Measurements from ENCODE around the gene TTYH2. TPM values are rescaled to one million over a fixed set of nuclear protein-coding genes. Genes with fewer than 3 reads are reported as not detected.

TTYH2 gene
- total RNA-seq, 1 donor: 1.4 TPM

DNA sequence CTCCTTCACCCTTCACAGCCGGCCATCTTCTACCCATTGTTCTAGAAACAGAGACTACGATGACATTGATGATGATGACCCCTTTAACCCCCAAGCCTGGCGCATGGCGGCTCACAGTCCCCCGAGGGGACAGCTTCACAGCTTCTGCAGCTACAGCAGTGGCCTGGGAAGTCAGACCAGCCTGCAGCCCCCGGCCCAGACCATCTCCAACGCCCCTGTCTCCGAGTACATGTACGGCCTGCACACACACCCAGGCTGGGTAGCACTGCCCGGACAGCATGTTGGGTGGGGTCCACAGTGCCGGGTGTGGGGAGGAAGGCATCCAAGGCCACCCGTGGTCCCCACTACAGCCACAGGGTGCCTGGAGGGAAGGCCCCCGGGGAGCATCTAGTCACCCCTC, 39.7 kb downstream of the TTYH2 start:
- H3K27ac ChIP-seq (ENCODE audit: low read depth, low read length): no peak overlapping the region
- no peaks in the 10 kb centered on the region for H3K79me2 ChIP-seq (ENCODE audit: insufficient read depth, low read length)
- H2AFZ ChIP-seq (ENCODE audit: low read length): no peak overlapping the region
- H3K4me3 ChIP-seq (ENCODE audit: insufficient read depth, low read length): no peak overlapping the region
- no peaks in the 10 kb centered on the region for H3K27me3 ChIP-seq (ENCODE audit: insufficient read depth, low read length)
- H3K4me2 ChIP-seq (ENCODE audit: insufficient read depth, low read length): no peak overlapping the region
- H3K9me3 ChIP-seq (ENCODE audit: low read depth, low read length): no peaks in the 10 kb centered on the region
- TF ChIP-seq, protein P1, sequence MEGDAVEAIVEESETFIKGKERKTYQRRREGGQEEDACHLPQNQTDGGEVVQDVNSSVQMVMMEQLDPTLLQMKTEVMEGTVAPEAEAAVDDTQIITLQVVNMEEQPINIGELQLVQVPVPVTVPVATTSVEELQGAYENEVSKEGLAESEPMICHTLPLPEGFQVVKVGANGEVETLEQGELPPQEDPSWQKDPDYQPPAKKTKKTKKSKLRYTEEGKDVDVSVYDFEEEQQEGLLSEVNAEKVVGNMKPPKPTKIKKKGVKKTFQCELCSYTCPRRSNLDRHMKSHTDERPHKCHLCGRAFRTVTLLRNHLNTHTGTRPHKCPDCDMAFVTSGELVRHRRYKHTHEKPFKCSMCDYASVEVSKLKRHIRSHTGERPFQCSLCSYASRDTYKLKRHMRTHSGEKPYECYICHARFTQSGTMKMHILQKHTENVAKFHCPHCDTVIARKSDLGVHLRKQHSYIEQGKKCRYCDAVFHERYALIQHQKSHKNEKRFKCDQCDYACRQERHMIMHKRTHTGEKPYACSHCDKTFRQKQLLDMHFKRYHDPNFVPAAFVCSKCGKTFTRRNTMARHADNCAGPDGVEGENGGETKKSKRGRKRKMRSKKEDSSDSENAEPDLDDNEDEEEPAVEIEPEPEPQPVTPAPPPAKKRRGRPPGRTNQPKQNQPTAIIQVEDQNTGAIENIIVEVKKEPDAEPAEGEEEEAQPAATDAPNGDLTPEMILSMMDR (IDR thresholded peaks at IDR 0.05; ENCODE audit: extremely low read depth, low read depth, low read length): no peak
- no peaks in the 10 kb centered on the region for H3K36me3 ChIP-seq (ENCODE audit: insufficient read depth, low read length)
- H3K4me1 ChIP-seq (ENCODE audit: insufficient read depth, low read length): no peaks in the 10 kb centered on the region
- DNase-seq (ENCODE audit: insufficient read length, low spot score, missing footprints): peak; percentile 39
- no peaks in the 10 kb centered on the region for H4K20me1 ChIP-seq (ENCODE audit: insufficient read depth, low read length)

DNA sequence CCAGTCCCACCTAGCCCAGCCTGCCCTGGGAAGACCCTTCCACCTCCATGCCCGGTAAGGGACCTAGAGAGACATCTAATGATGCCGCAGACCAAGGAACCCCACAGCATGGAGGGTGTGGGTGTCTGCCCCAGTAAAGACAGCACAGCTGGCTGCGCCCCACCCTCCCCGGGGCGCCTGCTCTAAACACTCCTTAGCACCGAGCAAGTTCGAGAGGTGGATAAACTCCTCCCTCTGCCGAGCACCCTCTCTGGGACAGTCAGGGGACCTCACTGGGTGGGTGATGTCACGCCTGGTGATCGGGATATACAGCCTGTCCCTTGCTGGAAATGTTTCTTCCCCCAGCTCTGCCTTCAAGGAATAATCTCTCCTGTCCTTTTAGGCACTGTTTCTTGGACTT, 43.9 kb downstream of the TTYH2 start:
- no peak overlapping the region for H3K27ac ChIP-seq (ENCODE audit: low read depth, low read length)
- no peaks in the 10 kb centered on the region for H3K4me1 ChIP-seq (ENCODE audit: insufficient read depth, low read length)
- H3K4me3 ChIP-seq (ENCODE audit: insufficient read depth, low read length): no peak overlapping the region
- H3K27me3 ChIP-seq (ENCODE audit: insufficient read depth, low read length): no peaks in the 10 kb centered on the region
- no peak overlapping the region for H3K4me2 ChIP-seq (ENCODE audit: insufficient read depth, low read length)
- DNase-seq (ENCODE audit: insufficient read length, low spot score, missing footprints): peak; percentile 75
- no peaks in the 10 kb centered on the region for H3K79me2 ChIP-seq (ENCODE audit: insufficient read depth, low read length)
- H2AFZ ChIP-seq (ENCODE audit: low read length): no peak overlapping the region
- no peaks in the 10 kb centered on the region for H3K36me3 ChIP-seq (ENCODE audit: insufficient read depth, low read length)
- H4K20me1 ChIP-seq (ENCODE audit: insufficient read depth, low read length): no peaks in the 10 kb centered on the region
- no peaks in the 10 kb centered on the region for H3K9me3 ChIP-seq (ENCODE audit: low read depth, low read length)
- TF ChIP-seq, protein P1 (IDR thresholded peaks at IDR 0.05; ENCODE audit: extremely low read depth, low read depth, low read length): no peak

DNA sequence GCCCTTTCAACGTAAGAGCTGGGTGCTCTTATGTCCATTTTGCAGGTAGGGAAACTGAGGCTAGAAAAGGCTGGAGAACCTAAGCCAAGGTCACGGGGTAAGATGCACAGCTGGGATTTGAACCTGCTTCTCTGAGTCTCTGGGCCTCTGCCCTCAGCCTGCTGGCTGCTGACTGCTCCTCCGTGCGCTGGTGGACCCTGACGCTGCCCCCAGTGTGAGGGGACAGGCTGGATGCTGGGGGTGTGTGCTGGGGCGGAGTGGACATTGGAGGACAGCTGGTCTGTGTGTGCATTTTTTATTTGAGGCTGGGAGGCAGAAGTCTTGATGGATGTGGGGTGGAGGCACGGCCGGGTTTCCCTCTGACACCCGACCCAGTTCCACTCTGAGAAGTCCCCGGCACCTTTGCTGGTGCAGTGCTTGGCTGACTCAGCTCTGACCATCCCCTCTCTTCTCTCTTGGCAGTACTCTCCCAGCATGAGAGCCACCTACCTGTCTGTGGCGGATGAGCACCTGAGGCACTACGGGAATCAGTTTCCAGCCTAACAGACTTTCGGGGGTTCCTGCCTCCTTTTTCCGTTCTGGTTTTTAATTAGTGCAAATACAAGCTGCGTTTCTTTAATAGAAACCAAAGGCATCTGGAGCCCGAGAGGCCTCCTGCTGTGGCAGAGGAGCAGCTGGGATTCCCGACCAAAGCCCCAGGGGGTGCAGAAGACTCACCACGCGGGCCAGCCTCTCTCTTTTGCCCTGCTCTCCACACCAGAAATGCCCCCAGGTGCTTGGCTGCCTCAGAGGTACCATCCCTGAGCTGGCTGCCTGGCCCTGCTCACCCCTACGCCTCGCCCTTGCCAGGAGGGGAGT, 46.5 kb downstream of the TTYH2 start:
- Histone ChIP-seq H3K27me3 (ENCODE audit: insufficient read depth, low read length) (no peaks in the 10 kb centered on the region), H3K4me1 (ENCODE audit: insufficient read depth, low read length) (no peaks in the 10 kb centered on the region), H3K36me3 (ENCODE audit: insufficient read depth, low read length) (no peaks in the 10 kb centered on the region), H4K20me1 (ENCODE audit: insufficient read depth, low read length) (no peaks in the 10 kb centered on the region), H2AFZ (ENCODE audit: low read length) (no peak overlapping the region), H3K4me2 (ENCODE audit: insufficient read depth, low read length) (no peak overlapping the region), H3K27ac (ENCODE audit: low read depth, low read length) (no peak overlapping the region), H3K4me3 (ENCODE audit: insufficient read depth, low read length) (no peak overlapping the region), H3K9me3 (ENCODE audit: low read depth, low read length) (no peaks in the 10 kb centered on the region), H3K79me2 (ENCODE audit: insufficient read depth, low read length) (no peaks in the 10 kb centered on the region)
- peak; percentile 58 for DNase-seq (ENCODE audit: insufficient read length, low spot score, missing footprints)
- TF ChIP-seq, protein P1 (IDR thresholded peaks at IDR 0.05; ENCODE audit: extremely low read depth, low read depth, low read length): no peak

DNA sequence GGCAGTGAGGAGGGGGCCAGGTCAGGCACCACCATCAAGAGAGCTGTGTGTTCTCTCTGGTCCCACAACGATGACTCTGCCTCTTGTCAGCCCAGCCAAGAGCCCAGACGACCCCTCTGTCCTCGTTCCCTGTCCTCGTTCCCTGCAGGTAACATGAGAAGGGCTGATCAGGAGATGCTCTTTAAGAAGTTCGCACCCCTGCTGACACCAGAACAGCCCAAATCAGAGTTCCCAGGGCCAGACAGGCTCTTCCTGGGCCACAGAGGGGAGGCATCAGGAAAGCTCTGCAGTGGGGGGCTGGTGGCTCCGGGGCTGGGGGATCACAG, 47.1 kb downstream of the TTYH2 start:
- Histone ChIP-seq H3K36me3 (ENCODE audit: insufficient read depth, low read length) (no peaks in the 10 kb centered on the region), H3K27ac (ENCODE audit: low read depth, low read length) (no peak overlapping the region), H3K79me2 (ENCODE audit: insufficient read depth, low read length) (no peaks in the 10 kb centered on the region), H2AFZ (ENCODE audit: low read length) (no peak overlapping the region), H3K27me3 (ENCODE audit: insufficient read depth, low read length) (no peaks in the 10 kb centered on the region), H4K20me1 (ENCODE audit: insufficient read depth, low read length) (no peaks in the 10 kb centered on the region), H3K9me3 (ENCODE audit: low read depth, low read length) (no peaks in the 10 kb centered on the region), H3K4me2 (ENCODE audit: insufficient read depth, low read length) (no peak overlapping the region), H3K4me3 (ENCODE audit: insufficient read depth, low read length) (no peak overlapping the region), H3K4me1 (ENCODE audit: insufficient read depth, low read length) (no peaks in the 10 kb centered on the region)
- DNase-seq (ENCODE audit: insufficient read length, low spot score, missing footprints): peak; percentile 22
- TF ChIP-seq, protein P1 (IDR thresholded peaks at IDR 0.05; ENCODE audit: extremely low read depth, low read depth, low read length): no peak
